ENCODE data around the gene COL18A1. TPM values are rescaled to one million over a fixed set of nuclear protein-coding genes. Genes with fewer than 3 reads are reported as not detected.
"Not testable (repeated sequence)": the region's sequence is repeated elsewhere in the genome, so short reads cannot be mapped to it uniquely, and the experiment has no call there.

COL18A1 gene
- total and polyA plus RNA-seq, 7 donors, result 4.4 to 197 (median 39.7) TPM

GRCh38 chr21:45433911-45434644 lies 29.1 kb downstream of the COL18A1 start:
- Histone ChIP-seq H3K36me3 (no peaks in the 10 kb centered on the region), H3K4me1 (peaks cover 0 to 54% (median 34%) of the 10 kb centered on the region in 4 donors), H3K4me3 (no peak overlapping the region), H3K27ac (peak overlapping the region in 3 of 4 donors; percentile 28 to 65 (median 58)), H3K9me3 (no peaks in the 10 kb centered on the region), H3K27me3 (no peaks in the 10 kb centered on the region)
- TF ChIP-seq EP300 (IDR thresholded peaks at IDR 0.05) (no peak), CTCF (IDR thresholded peaks at IDR 0.05) (no peak), POLR2A (IDR thresholded peaks at IDR 0.05) (no peak), POLR2AphosphoS5 (IDR thresholded peaks at IDR 0.05) (no peak)
- 82 to 83% methylated on average over 11 of the region's 11 CpGs for WGBS, 2 donors
- DNase-seq, result no peak
- intact Hi-C loops (cut with DNase I), result no loop called here

- Histone ChIP-seq H3K27me3 (no peaks in the 10 kb centered on the region), H3K27ac (peak overlapping the region in 1 of 4 donors; percentile 1), H3K4me3 (no peak overlapping the region), H3K36me3 (no peaks in the 10 kb centered on the region), H3K4me1 (peaks cover 0 to 54% (median 39%) of the 10 kb centered on the region in 4 donors), H3K9me3 (no peaks in the 10 kb centered on the region)
- 78 to 81% methylated on average over 17 of the region's 17 CpGs for WGBS, 2 donors
- intact Hi-C loops (cut with DNase I), result loop anchor here (5.0 kb wide), 2 partner anchors 82 to 292 kb away; no protein-coding TSS in a partner anchor
- TF ChIP-seq POLR2AphosphoS5 (IDR thresholded peaks at IDR 0.05), result no peak
- TF ChIP-seq CTCF (IDR thresholded peaks at IDR 0.05), result no peak
- no peak for TF ChIP-seq EP300 (IDR thresholded peaks at IDR 0.05)
- no peak for TF ChIP-seq POLR2A (IDR thresholded peaks at IDR 0.05)
- no peak for DNase-seq
These were observed 29.8 kb downstream of the COL18A1 start for GRCh38 chr21:45434645-45435217.

GRCh38 chr21:45435405-45435981 lies 30.5 kb downstream of the COL18A1 start:
- TF ChIP-seq EP300 (IDR thresholded peaks at IDR 0.05) (no peak), POLR2AphosphoS5 (IDR thresholded peaks at IDR 0.05) (no peak), POLR2A (IDR thresholded peaks at IDR 0.05) (no peak), CTCF (IDR thresholded peaks at IDR 0.05) (no peak)
- Histone ChIP-seq H3K36me3 (no peaks in the 10 kb centered on the region), H3K27ac (peak overlapping the region in 2 of 4 donors; percentile 7 to 38), H3K4me3 (no peak overlapping the region), H3K27me3 (no peaks in the 10 kb centered on the region), H3K4me1 (peaks cover 0 to 54% (median 38%) of the 10 kb centered on the region in 4 donors), H3K9me3 (no peaks in the 10 kb centered on the region)
- no peak for DNase-seq
- intact Hi-C loops (cut with DNase I), result loop anchor here (5.0 kb wide), 2 partner anchors 83 to 293 kb away; no protein-coding TSS in a partner anchor
- WGBS, 2 donors, result 74 to 82% methylated on average over 15 of the region's 15 CpGs

- H3K27ac ChIP-seq, result peak overlapping the region in 2 of 4 donors; percentile 12 to 38
- no peaks in the 10 kb centered on the region for H3K27me3 ChIP-seq
- WGBS, 2 donors, result 53 to 64% methylated on average over 18 of the region's 18 CpGs
- H3K9me3 ChIP-seq, result no peaks in the 10 kb centered on the region
- intact Hi-C loops (cut with DNase I), result loop anchor here (5.0 kb wide), 2 partner anchors 84 to 294 kb away; no protein-coding TSS in a partner anchor
- no peak for DNase-seq
- no peak overlapping the region for H3K4me3 ChIP-seq
- no peaks in the 10 kb centered on the region for H3K36me3 ChIP-seq
- peaks cover 0 to 45% (median 38%) of the 10 kb centered on the region in 4 donors for H3K4me1 ChIP-seq
- TF ChIP-seq EP300 (IDR thresholded peaks at IDR 0.05), result no peak
- no peak for TF ChIP-seq POLR2AphosphoS5 (IDR thresholded peaks at IDR 0.05)
These were observed 31.5 kb downstream of the COL18A1 start for GRCh38 chr21:45436351-45437065.

GRCh38 chr21:45437844-45438243 lies 32.9 kb downstream of the COL18A1 start:
- peaks cover 0 to 35% (median 28%) of the 10 kb centered on the region in 4 donors for H3K4me1 ChIP-seq
- H3K27ac ChIP-seq, result not testable (repeated sequence)

More at GRCh38 chr21:45437844-45438243, 32.9 kb downstream of the COL18A1 start:
- not testable (repeated sequence) for H3K9me3 ChIP-seq, H3K36me3 ChIP-seq, H3K4me3 ChIP-seq, H3K27me3 ChIP-seq, DNase-seq
- intact Hi-C loops (cut with DNase I), result loop anchor here (5.0 kb wide), 2 partner anchors 86 to 296 kb away; no protein-coding TSS in a partner anchor

Measured in sigmoid colon (tissue), 7 donors.